GM10847 (cell line): ENCODE results near the gene SPON1.

Experiments used
- POLR2A ChIP-seq: IDR thresholded peaks from 2 replicates; pipeline ENCODE4 v1.6.1; 2011; ENCODE audit not compliant: insufficient read length; ENCODE audit errors: extremely low read depth

The SPON1 gene

GRCh38 chr11:14021738-14022137, 59.2 kb downstream of the SPON1 start:
- no peak for TF ChIP-seq POLR2A

GRCh38 chr11:14022251-14022650, 59.7 kb downstream of the SPON1 start:
- no peak for TF ChIP-seq POLR2A

GRCh38 chr11:14022821-14023220, 60.3 kb downstream of the SPON1 start:
- no peak for TF ChIP-seq POLR2A

GRCh38 chr11:14026961-14027360, 64.4 kb downstream of the SPON1 start:
- no peak for TF ChIP-seq POLR2A

GRCh38 chr11:14027525-14027924, 65.0 kb downstream of the SPON1 start:
- TF ChIP-seq POLR2A = no peak

GRCh38 chr11:14029440-14029839, 66.9 kb downstream of the SPON1 start:
- TF ChIP-seq POLR2A = no peak

GRCh38 chr11:14029971-14030920, 67.7 kb downstream of the SPON1 start:
- no peak for TF ChIP-seq POLR2A

GRCh38 chr11:14036469-14036868, 73.9 kb downstream of the SPON1 start:
- TF ChIP-seq POLR2A = no peak

- TF ChIP-seq POLR2A = no peak
These were observed 78.5 kb downstream of the SPON1 start for GRCh38 chr11:14041040-14041439.

GRCh38 chr11:14041565-14041964, 79.0 kb downstream of the SPON1 start:
- no peak for TF ChIP-seq POLR2A

- TF ChIP-seq POLR2A = no peak
These were observed 80.4 kb downstream of the SPON1 start for GRCh38 chr11:14042686-14043465.

GRCh38 chr11:14044916-14045315, 82.4 kb downstream of the SPON1 start:
- no peak for TF ChIP-seq POLR2A

- TF ChIP-seq POLR2A = no peak
These were observed 82.9 kb downstream of the SPON1 start for GRCh38 chr11:14045417-14045816.

GRCh38 chr11:14052198-14052597, 89.7 kb downstream of the SPON1 start:
- TF ChIP-seq POLR2A = no peak

GRCh38 chr11:14054116-14055107, 91.9 kb downstream of the SPON1 start:
- no peak for TF ChIP-seq POLR2A
